ENCODE data around the gene IGSF3.

DNA sequence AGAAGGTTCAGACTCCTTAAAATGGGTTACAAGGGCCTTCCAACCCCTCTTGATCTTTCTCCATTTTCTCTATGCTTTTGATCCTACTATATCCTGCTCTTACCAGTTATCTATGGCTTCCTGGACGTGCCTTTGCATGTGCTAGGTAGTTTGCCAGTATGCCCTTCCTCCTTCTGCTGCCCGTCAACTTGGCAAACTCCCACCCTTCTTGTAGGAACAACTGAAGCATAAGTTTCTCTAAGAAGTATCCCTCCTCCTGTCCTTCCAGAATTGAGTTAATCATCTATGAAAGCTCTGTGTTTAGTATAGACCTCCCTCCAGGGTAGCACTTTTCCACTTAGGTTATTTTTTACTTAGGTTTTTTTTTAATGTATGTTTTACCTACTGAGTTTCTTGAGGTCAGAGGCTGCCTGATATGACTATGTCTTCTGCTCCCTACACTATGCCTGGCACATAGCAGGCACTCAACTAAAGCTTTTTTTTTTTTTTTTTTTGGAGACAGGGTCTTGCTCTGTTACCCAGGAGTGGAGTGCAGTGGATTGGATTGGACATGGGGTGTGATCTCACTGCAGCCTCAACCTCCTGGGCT is 10.0 kb upstream of the IGSF3 start:
- TF ChIP-seq, protein P1, sequence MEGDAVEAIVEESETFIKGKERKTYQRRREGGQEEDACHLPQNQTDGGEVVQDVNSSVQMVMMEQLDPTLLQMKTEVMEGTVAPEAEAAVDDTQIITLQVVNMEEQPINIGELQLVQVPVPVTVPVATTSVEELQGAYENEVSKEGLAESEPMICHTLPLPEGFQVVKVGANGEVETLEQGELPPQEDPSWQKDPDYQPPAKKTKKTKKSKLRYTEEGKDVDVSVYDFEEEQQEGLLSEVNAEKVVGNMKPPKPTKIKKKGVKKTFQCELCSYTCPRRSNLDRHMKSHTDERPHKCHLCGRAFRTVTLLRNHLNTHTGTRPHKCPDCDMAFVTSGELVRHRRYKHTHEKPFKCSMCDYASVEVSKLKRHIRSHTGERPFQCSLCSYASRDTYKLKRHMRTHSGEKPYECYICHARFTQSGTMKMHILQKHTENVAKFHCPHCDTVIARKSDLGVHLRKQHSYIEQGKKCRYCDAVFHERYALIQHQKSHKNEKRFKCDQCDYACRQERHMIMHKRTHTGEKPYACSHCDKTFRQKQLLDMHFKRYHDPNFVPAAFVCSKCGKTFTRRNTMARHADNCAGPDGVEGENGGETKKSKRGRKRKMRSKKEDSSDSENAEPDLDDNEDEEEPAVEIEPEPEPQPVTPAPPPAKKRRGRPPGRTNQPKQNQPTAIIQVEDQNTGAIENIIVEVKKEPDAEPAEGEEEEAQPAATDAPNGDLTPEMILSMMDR (IDR thresholded peaks at IDR 0.05; ENCODE audit: control extremely low read depth in 1 of 3, insufficient read depth in 1 of 3, low read depth in 1 of 3, low read length in 3 of 3), result no peak
- no peak for TF ChIP-seq SIX5 (IDR thresholded peaks at IDR 0.05; ENCODE audit: low read depth, low read length)
- TF ChIP-seq, protein P2, sequence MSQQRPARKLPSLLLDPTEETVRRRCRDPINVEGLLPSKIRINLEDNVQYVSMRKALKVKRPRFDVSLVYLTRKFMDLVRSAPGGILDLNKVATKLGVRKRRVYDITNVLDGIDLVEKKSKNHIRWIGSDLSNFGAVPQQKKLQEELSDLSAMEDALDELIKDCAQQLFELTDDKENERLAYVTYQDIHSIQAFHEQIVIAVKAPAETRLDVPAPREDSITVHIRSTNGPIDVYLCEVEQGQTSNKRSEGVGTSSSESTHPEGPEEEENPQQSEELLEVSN (IDR thresholded peaks at IDR 0.05), result no peak
- no peak for TF ChIP-seq JUND (IDR thresholded peaks at IDR 0.05; ENCODE audit: low read length)
- TF ChIP-seq, protein P3, sequence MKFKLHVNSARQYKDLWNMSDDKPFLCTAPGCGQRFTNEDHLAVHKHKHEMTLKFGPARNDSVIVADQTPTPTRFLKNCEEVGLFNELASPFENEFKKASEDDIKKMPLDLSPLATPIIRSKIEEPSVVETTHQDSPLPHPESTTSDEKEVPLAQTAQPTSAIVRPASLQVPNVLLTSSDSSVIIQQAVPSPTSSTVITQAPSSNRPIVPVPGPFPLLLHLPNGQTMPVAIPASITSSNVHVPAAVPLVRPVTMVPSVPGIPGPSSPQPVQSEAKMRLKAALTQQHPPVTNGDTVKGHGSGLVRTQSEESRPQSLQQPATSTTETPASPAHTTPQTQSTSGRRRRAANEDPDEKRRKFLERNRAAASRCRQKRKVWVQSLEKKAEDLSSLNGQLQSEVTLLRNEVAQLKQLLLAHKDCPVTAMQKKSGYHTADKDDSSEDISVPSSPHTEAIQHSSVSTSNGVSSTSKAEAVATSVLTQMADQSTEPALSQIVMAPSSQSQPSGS (IDR thresholded peaks at IDR 0.05; ENCODE audit: low read length), result no peak
- TF ChIP-seq MAX (IDR thresholded peaks at IDR 0.05), result no peak
- TF ChIP-seq EZH2 (IDR thresholded peaks at IDR 0.05; ENCODE audit: low read depth, low read length, severe bottlenecking), result no peak
- TF ChIP-seq RAD21 (IDR thresholded peaks at IDR 0.05 in 1 of 2, conservative IDR thresholded peaks at IDR 0.05 in 1 of 2; ENCODE audit: low read depth in 2 of 2, low read length in 2 of 2), result no peak
- no peak for TF ChIP-seq SRF (IDR thresholded peaks at IDR 0.05; ENCODE audit: low read depth, low read length)
- no peak for TF ChIP-seq CREB1 (IDR thresholded peaks at IDR 0.05)
- TF ChIP-seq SIN3A (conservative IDR thresholded peaks at IDR 0.05 in 1 of 2, IDR thresholded peaks at IDR 0.05 in 1 of 2; ENCODE audit: low read depth in 1 of 2, low read length in 2 of 2), result no peak
- no peak for TF ChIP-seq POLR2A (IDR thresholded peaks at IDR 0.05; ENCODE audit: control extremely low read depth in 1 of 2, low read depth in 2 of 2, low read length in 2 of 2)
- no peak for TF ChIP-seq TCF12 (IDR thresholded peaks at IDR 0.05; ENCODE audit: low read depth, low read length)

Data from H1 (cell line).